ENCODE results near the gene ANO9. TPM values are rescaled to one million over a fixed set of nuclear protein-coding genes. Genes with fewer than 3 reads are reported as not detected.
"Not testable (repeated sequence)": the region's sequence is repeated elsewhere in the genome, so short reads cannot be mapped to it uniquely, and the experiment has no call there.

ANO9 gene
- total RNA-seq, 4 donors from 2014 or later = 0.59 to 8.2 (median 1.1) TPM

- Histone ChIP-seq H3K4me1 (no peaks in the 10 kb centered on the region), H3K4me3 (no peak overlapping the region), H3K9me3 (no peaks in the 10 kb centered on the region), H3K27me3 (no peaks in the 10 kb centered on the region), H3K27ac (no peak overlapping the region), H3K36me3 (no peaks in the 10 kb centered on the region)
- TF ChIP-seq, protein P1, sequence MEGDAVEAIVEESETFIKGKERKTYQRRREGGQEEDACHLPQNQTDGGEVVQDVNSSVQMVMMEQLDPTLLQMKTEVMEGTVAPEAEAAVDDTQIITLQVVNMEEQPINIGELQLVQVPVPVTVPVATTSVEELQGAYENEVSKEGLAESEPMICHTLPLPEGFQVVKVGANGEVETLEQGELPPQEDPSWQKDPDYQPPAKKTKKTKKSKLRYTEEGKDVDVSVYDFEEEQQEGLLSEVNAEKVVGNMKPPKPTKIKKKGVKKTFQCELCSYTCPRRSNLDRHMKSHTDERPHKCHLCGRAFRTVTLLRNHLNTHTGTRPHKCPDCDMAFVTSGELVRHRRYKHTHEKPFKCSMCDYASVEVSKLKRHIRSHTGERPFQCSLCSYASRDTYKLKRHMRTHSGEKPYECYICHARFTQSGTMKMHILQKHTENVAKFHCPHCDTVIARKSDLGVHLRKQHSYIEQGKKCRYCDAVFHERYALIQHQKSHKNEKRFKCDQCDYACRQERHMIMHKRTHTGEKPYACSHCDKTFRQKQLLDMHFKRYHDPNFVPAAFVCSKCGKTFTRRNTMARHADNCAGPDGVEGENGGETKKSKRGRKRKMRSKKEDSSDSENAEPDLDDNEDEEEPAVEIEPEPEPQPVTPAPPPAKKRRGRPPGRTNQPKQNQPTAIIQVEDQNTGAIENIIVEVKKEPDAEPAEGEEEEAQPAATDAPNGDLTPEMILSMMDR (IDR thresholded peaks at IDR 0.05) = no peak
- TF ChIP-seq POLR2A (IDR thresholded peaks at IDR 0.05) = no peak
- intact Hi-C loops (cut with DNase I; ENCODE audit: low total_unique reads) = no loop called here
- DNase-seq = no peak
These were observed 12.4 kb downstream of the ANO9 start for GRCh38 chr11:429391-429790.

DNA sequence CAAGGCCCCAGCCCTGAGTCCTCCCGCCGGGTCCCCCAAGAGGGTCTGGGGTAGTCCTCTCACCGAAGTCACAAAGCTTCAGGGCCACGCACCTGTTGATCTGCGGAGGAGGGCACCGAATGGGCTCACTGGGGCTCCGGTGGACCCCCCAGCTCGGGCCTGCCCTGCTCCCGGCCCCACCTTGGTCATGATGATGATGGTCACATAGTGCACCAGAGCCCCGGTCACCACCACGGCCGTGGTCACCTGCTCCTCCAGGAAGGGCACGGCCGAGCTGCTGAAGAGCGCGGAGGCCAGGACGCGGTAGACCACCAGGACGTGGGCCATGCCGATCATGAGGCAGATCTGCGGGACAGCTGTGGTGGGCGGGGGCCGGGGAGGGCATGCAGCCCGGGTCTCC, 13.5 kb downstream of the ANO9 start:
- no peaks in the 10 kb centered on the region for H3K36me3 ChIP-seq
- intact Hi-C loops (cut with DNase I; ENCODE audit: low total_unique reads) = no loop called here
- no peaks in the 10 kb centered on the region for H3K4me1 ChIP-seq
- no peak overlapping the region for H3K27ac ChIP-seq
- DNase-seq = no peak
- H3K4me3 ChIP-seq = no peak overlapping the region
- no peaks in the 10 kb centered on the region for H3K9me3 ChIP-seq
- H3K27me3 ChIP-seq = no peaks in the 10 kb centered on the region
- no peak for TF ChIP-seq POLR2A (IDR thresholded peaks at IDR 0.05)
- TF ChIP-seq, protein P1 (IDR thresholded peaks at IDR 0.05) = no peak

DNA sequence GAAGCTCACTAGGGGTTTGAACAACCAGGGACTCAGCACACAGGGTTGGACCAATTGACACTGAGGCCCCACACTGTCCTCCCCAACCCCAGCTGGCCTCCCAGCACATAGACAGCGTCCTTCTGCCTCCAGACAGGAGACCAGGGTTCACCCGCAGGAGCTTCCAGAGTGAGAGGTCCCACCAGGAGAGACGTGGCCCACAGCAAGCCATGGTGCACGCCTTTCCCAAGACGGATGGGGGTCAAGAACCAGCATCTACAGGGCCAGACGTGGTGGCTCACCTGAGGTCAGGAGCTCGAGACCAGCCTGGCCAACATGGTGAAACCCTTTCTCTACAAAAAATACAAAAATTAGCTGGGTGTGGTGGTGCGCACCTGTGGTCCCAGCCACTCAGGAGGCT, 15.0 kb downstream of the ANO9 start:
- intact Hi-C loops (cut with DNase I; ENCODE audit: low total_unique reads) = no loop called here
- no peaks in the 10 kb centered on the region for H3K4me1 ChIP-seq
- H3K36me3 ChIP-seq = no peaks in the 10 kb centered on the region
- TF ChIP-seq, protein P1 (IDR thresholded peaks at IDR 0.05) = no peak
- TF ChIP-seq POLR2A (IDR thresholded peaks at IDR 0.05) = no peak
- DNase-seq = no peak
- H3K4me3 ChIP-seq = no peak overlapping the region
- H3K27me3 ChIP-seq = no peaks in the 10 kb centered on the region
- H3K27ac ChIP-seq = no peak overlapping the region
- no peaks in the 10 kb centered on the region for H3K9me3 ChIP-seq

DNA sequence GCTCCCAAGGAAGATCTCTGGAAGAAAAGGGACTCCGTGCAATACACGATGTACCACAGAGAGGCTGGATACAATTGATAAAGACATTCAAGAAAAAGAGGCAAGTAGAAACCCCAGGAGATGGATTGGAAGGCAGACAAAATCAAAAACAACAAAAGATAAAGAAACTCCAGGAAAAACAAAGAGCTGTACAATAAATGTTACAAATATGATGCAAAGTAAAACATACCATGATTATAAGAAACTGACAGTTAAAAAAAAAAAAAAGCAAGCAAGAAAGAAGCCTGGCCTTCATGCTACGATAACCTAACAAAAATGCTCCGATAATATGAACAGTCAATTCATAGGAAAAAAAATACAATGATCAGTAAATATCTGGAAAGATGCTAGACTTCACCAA, 16.5 kb downstream of the ANO9 start:
- no peak for DNase-seq
- no peak for TF ChIP-seq POLR2A (IDR thresholded peaks at IDR 0.05)
- TF ChIP-seq, protein P1 (IDR thresholded peaks at IDR 0.05) = no peak
- no peaks in the 10 kb centered on the region for H3K4me1 ChIP-seq
- intact Hi-C loops (cut with DNase I; ENCODE audit: low total_unique reads) = no loop called here
- H3K36me3 ChIP-seq = no peaks in the 10 kb centered on the region
- no peaks in the 10 kb centered on the region for H3K27me3 ChIP-seq
- no peak overlapping the region for H3K27ac ChIP-seq
- H3K4me3 ChIP-seq = no peak overlapping the region
- H3K9me3 ChIP-seq = no peaks in the 10 kb centered on the region

DNA sequence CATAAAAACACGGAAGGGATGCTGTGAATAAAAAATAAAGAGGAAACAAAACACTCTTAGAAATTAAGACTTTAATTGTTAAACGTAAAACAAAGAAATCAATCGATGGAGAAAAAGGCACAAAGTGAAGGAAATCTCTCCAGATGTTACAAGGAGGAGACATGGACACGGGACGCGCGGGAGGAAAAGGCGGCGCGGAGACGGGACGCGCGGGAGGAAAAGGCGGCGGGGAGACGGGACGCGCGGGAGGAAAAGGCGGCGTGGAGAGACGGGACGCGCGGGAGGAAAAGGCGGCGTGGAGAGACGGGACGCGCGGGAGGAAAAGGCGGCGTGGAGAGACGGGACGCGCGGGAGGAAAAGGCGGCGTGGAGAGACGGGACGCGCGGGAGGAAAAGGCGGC, 17.0 kb downstream of the ANO9 start:
- intact Hi-C loops (cut with DNase I; ENCODE audit: low total_unique reads); H3K27me3 ChIP-seq; H3K36me3 ChIP-seq; H3K27ac ChIP-seq; H3K4me1 ChIP-seq; H3K9me3 ChIP-seq; H3K4me3 ChIP-seq; DNase-seq: not testable (repeated sequence)

GRCh38 chr11:424232-424631, 17.6 kb downstream of the ANO9 start:
- no peaks in the 10 kb centered on the region for H3K4me1 ChIP-seq
- H3K27me3 ChIP-seq = no peaks in the 10 kb centered on the region
- TF ChIP-seq POLR2A (IDR thresholded peaks at IDR 0.05) = no peak
- TF ChIP-seq, protein P1 (IDR thresholded peaks at IDR 0.05) = no peak
- intact Hi-C loops (cut with DNase I; ENCODE audit: low total_unique reads) = no loop called here
- no peaks in the 10 kb centered on the region for H3K9me3 ChIP-seq
- H3K27ac ChIP-seq = no peak overlapping the region
- no peak for DNase-seq
- no peak overlapping the region for H3K4me3 ChIP-seq
- H3K36me3 ChIP-seq = no peaks in the 10 kb centered on the region
